HL-60/S4 treated with retinoic acid at 250 ng/mL for 4 days and 3 days (cell line): ENCODE measurements around the gene STAT5A.

Experiments used
- in situ Hi-C: fragments of 300-500 bp; cut with MboI; formaldehyde crosslinking; loops from 2 replicates; pipeline ENCODE4 v1.7.0; 2022; ENCODE audit warnings: low sequenced_read_pairs

STAT5A gene

GRCh38 chr17:42266918-42267766 lies 21.2 kb upstream of the STAT5A start:
- in situ Hi-C loops: no loop called here

DNA sequence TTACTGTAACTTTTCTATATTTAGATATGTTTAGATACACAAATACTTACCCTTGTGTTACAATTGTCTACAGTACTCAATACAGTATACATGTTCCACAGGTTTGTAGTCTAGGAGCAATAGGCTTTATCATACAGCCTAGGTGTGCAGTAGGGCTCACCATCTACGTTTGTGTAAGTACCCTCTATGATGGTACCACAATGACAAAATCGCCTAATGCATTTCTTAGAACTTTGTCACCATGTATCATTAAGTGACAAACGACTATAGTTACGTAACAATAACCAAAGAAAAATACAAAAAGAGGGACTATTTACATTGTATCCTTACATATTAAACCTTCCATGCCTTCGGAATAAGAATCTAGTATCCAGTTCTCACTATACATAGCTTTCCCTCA lies 20.1 kb upstream of the STAT5A start:
- in situ Hi-C loops: no loop called here

DNA sequence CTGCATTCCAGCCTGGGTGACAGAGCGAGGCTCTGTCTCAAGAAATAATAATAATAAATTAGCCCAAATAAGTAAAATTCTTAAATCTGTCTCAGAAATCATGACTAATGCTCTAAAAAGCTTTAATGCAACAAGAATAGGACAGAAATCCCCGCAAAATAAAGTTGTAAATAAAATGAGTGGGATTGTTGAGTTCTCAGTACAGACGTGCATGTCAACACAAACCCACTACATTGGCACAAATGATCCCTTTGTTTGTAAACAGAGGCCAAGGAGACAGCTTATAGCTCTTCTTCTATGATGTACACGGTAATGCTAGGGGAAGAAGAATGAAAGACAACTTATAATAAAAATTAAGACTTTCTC lies 18.1 kb upstream of the STAT5A start:
- in situ Hi-C loops: no loop called here

DNA sequence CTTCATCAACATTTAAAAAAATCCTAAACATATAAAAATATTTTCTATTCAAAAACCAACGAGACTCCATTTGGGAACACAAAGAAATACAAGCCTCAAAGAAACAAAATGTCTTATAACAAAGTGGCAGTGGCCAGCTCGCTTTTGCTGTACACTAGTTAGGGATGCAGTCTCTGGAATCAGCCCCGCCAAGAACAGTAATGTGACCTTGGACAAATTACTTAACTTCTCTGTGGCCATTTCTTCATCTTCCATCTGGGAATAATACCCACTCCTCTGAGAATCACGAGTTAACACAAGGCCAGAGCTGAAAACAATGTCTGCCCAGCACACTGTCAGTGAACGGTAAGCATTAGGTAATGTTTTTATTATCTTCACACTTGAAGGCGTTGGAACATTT lies 17.7 kb upstream of the STAT5A start:
- in situ Hi-C loops: no loop called here

- in situ Hi-C loops: no loop called here
These were observed 17.1 kb upstream of the STAT5A start for GRCh38 chr17:42271006-42271778.

DNA sequence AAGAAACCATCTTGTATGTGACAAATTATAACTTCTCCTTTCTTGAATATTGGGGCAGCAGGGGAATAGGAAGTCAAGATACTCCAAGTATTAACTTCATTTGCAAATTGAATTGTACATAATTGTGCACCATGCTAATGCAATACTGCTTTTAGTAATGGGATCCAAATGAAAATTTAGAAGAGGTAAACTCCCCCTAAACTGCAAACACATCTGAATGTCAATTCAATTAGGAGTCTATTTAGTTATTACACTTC lies 16.6 kb upstream of the STAT5A start:
- in situ Hi-C loops: no loop called here

- in situ Hi-C loops: no loop called here
These were observed 16.0 kb upstream of the STAT5A start for GRCh38 chr17:42272162-42272907.

DNA sequence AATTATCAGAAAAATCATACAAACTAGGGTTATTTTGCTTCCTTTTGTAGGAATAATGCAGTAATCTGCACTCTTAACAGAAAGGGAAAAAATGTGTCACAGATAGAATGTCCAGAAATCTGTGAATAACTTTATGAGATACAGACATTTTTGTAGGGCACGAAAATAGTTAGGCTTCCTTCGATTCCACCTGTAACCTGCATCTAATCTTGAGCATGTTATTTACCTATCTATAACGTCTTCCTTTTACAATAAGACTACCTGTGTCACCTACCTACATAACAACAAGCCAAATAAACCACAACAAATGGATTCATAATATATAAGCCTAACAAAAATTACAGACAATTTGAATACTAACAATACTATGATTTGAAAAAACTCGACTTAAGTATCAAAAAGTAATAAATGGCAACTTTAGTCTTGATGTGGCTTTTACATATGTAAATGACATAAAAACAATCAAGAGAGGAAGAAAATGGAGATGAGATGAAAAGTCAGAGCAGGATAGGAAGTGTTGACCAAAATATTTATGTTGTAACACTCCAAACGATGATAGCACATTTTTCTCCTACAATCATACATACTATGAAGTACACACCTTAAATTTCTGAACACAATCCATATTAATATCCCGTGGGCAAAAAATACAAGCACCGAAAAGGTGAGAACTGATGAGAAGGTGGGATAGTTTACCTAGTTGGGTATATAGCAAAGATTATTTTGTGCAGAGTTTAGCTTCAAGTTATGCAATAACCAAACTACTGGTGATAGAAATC lies 14.6 kb upstream of the STAT5A start:
- in situ Hi-C loops: no loop called here

DNA sequence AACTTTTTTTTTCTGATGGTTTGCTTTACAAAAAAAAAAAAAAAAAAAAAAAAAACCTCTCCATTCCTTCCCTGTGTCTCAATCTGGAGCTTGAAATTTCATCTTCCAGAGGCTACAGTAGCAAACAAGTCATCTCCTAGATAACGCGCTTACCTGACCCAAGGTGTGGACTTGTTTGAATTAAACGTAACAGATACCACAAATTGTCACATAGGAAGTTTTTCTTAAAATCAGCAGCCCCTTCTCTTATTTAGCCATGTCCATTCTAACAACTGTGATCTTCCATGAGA lies 14.1 kb upstream of the STAT5A start:
- in situ Hi-C loops: no loop called here

GRCh38 chr17:42274812-42275526 lies 13.3 kb upstream of the STAT5A start:
- in situ Hi-C loops: no loop called here

DNA sequence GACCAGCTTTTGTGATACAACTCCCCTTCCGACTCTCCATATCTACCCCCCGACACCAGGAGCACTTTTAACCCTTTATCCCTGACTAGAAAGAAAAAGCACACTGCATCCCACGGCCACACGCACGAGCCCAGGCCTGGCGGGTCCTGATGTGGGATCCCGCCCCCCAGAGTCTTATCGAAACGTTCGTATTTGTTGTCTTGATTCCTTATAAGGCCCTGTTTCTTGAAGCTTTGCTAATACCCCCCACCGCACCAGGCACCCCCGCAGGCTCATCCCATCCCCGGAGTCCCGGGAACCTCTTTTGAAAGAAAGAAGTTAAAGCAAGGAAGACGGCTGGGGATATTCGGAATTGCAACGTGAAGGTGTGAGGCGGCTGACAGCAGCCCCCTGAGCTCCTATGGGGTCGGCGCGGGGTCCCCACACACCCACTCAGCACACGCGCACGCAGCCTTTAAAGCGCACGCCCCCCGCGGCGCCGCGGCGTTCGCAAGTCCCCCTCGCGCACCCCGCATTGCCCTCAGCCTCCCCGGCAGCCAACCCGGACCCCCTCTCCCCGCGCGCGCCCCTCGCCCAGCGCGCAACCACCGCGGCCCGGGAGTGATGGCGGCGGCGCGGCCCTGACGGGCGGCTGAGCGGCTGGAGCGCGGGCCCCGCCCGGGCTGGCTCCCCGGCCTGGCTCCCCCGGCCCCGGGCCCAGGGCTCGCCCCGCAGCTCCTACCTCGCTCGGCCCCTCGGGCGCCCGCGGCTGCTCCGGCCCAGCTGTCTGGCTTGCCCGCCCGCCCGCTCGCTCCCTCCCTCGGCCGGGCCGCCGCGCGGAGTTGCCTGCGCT lies 12.6 kb upstream of the STAT5A start:
- in situ Hi-C loops: no loop called here

DNA sequence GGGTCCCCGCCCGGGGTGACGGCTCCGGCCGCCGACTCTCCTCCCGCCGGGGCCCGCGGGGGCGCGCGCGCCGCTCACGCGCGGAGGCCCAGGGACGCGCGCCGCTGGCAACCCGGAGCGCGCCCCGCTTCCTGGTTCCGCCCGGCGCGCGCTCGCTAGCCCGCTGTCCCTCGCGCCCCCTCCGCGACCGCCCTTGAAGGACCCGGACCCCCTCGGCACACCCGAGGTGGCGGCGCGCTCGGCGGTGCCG lies 12.0 kb upstream of the STAT5A start, which contains the start of gene STAT5B:
TSS of gene STAT5B (minus strand) at position 33 of the 250 bp plus-strand sequence. CDS start 44,264 bp downstream, outside the sequence.
- in situ Hi-C loops: no loop called here

DNA sequence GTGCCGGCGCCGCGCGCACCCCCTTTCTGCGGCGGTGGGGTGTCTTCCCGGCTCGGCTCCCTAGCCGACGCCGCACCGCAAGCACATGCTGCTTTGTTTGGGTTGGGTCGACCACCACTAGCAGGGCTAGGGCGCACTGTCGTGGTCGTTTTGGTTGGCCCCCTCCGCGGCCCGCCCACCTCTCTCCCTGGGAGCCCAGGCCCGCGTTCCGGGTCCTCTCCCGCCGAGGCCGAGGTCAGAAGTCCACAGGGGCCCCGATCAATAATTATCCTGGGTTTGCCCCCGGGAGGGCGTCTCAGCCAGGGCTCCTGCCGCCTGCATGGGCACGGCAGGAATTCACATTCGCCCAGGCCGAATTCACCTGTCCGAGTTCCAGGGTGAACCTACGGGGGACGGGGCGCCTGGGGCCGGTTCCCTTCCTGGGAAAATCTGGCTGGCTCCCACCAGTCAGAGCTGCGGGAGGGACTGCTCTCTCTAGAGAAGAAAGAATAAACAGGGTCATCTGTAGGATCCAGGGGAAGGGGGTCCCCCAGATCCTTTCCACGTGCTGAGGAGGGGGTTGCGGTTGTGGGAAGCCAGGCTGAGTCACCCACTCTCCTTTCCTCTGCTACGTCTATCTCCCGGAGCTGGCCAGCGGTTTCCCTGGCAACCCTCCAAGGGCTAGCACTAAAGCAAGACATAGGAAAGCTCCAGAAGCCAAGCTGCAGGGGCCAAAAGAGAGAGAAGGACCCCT lies 11.5 kb upstream of the STAT5A start:
- in situ Hi-C loops: no loop called here

GRCh38 chr17:42277342-42277712 lies 11.0 kb upstream of the STAT5A start:
- in situ Hi-C loops: no loop called here

DNA sequence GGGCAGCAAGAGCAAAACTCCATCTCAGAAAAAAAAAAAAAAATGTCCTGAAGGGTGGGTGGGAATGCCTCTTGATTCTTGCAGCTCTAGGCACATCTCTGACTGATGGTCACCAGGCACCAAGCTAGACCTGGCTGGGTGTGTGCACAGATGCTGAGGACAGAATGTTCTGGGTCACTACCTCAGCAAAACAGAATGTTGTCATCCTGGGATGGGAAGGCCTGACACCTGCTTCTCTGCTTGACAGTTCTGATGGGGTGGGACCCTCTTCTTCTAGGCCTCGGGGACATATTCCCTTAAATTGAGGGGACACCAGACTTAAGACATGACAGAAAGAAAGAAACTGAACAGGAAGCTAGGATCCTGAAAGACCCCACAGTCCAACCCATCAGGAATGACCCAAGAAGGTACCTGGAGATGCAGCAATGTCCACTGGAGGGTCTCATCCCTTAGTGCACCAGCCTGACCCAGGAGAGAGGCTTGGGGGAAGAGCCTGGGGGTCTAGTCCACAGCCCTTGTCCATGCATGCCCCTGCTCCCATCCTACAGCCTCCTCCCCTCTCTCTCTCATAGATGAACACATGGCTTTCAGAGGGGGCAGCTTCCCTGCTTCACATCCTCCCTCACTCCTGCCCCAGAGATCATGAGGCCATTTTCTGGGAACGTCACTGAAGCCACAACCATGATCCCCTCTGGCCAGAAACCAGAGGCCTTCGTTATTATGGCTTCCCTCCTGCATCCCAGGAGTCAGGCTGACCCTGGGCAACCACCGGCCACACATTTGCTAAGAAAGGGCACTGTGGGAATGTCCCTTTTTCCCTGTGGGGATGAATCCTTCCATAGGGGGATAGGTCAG lies 8.3 kb upstream of the STAT5A start:
- in situ Hi-C loops: no loop called here

- in situ Hi-C loops: no loop called here
These were observed 6.7 kb upstream of the STAT5A start for GRCh38 chr17:42281571-42282096.

DNA sequence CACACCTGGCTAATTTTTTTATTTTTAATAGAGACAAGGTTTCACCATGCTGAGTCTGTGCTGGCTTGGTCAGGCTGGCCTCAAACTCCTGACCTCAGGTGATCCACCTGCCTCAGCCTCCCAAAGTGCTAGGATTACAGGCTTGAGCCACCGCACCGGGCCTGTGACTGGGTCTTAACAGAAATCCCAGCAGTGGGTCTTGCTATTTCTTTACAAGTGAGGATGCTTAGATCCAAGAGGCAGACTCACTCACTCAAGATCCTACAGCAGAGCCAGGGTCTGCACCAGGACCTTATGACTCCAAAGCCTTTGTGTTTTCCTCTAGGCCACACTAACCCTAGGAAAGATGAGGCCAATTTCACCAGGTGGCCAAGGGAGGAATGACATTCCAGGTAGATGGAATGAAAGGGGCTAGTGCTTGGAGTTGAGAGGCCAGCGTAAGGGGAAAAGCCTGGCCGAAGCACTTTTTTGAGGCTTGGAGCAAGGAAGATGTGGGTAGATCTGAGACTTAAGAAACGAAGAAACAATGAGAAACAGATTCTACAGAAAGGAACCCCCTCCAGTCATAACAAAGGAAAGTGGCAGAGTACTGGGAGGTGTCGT lies 5.7 kb upstream of the STAT5A start:
- in situ Hi-C loops: no loop called here
